HG03521 (cell line): ENCODE data around the gene CNST.
"Not testable (repeated sequence)": the region's sequence is repeated elsewhere in the genome, so short reads cannot be mapped to it uniquely, and the experiment has no call there.

Experiments
- ATAC-seq: cut with Tn5 transposase; IDR thresholded peaks from one replicate; pipeline ENCODE4 v1.9.1; 2021; ENCODE audit warnings: mild to moderate bottlenecking, moderate library complexity; ENCODE audit not compliant: unreplicated experiment

CNST gene

GRCh38 chr1:246558041-246558440 is 8.2 kb upstream of the CNST start:
- ATAC-seq = no peak

- ATAC-seq = no peak
Measured at GRCh38 chr1:246559310-246559709, 6.9 kb upstream of the CNST start.

DNA sequence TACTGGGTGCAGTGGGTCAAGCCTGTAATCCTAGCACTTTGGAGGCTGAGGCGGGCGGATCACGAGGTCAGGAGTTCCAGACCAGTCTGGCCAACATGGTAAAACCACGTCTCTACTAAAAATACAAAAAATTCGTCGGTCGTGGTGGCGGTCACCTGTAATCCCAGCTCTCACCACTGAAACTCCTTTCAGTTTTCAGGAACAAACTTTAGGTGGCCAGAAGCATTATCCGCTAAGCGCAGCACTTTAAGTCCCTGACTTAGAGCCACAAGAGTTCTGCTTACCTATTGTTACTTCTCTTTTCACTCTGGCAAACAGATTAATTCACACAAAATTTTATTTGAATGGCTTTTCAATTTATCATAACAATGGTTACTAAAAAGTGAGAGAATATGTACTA is 5.4 kb upstream of the CNST start:
- not testable (repeated sequence) for ATAC-seq

- no peak for ATAC-seq
Measured at GRCh38 chr1:246564839-246565750, 1.2 kb upstream of the CNST start.

DNA sequence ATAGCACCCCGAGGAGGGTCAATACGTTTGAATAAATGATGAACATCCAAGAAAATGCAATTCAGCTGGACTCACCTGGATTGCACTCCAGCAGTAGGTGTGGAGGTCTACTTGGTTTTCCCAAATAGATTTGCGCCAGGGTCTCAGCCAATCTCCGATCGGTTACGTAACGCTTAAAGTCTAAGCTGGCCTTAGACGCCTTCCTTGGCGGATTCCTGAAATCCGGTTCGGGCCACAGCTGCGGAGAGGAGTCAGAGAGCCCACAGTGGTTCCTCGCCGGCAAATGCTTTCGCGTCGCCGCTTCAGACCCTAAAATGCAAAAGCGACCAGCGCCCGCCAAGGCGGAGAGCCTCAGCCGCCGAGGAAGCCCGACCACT is 517 bp upstream of the CNST start:
- no peak for ATAC-seq

DNA sequence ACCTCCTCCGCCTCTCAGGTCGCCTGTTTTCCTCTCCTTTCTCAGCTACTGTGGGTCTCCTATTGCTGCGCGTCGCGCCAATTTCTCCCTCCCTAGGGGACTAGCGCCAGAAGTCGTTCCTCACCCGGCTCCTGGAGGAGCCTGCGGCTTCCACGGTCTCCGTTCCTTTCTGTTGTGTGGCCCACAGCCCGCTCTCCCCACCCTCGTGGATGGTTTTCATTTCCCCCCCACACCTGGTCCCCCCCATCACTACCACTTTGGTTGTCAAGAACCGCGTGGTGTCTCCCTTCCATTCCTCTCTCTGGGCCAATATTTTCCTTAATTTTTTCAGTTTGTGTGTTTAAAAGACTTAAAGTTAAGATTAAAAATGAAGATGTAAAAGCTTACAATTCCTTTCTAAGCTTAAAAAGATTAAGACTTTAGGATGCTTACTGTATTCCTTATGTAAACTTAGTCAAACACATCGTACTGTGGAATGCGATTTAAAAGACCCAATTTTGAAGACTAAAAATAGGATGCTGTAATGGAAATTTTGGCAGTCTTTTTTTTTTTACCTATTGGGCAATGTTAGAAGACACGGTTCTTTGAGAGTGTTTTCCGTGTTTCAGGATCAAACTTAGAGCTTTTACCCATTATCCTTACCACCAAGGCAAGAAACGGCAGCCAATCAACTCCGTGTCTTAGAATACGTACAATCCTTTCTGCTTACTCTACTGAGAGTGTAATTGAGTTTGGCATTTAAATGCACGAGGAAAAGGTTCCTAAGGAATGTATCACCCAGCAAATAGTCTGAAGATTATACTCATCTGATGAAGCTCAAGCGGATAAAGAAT is 773 bp downstream of the CNST start:
- peak; percentile 14 for ATAC-seq

- no peak for ATAC-seq
Measured at GRCh38 chr1:246567646-246568235, 1.5 kb downstream of the CNST start.

- ATAC-seq = no peak
Measured at GRCh38 chr1:246569248-246570238, 3.3 kb downstream of the CNST start.

- not testable (repeated sequence) for ATAC-seq
Measured at GRCh38 chr1:246571309-246571708, 5.1 kb downstream of the CNST start.

DNA sequence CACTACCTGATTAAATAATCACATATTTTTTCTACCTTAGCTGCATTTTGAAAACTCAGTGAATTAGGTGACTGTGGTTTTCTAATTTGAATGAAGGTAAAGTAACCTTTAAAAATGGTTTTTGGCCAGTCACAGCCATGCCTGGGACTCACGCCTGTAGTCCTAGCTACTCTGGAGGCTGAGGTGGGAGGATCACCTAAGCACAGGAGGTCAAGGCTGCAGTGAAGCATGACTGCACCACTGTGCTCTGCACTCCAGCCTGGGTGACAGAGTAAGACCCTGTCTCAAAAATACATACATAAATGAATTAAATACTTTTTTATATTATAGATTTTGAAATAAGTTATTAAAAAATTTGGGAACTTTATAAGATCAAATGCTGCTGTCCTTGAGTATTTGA is 5.7 kb downstream of the CNST start:
- ATAC-seq = no peak

GRCh38 chr1:246572785-246573184 is 6.5 kb downstream of the CNST start:
- ATAC-seq = no peak

GRCh38 chr1:246573491-246573890 is 7.2 kb downstream of the CNST start:
- no peak for ATAC-seq

- ATAC-seq = no peak
Measured at GRCh38 chr1:246576709-246577032, 10.4 kb downstream of the CNST start.

DNA sequence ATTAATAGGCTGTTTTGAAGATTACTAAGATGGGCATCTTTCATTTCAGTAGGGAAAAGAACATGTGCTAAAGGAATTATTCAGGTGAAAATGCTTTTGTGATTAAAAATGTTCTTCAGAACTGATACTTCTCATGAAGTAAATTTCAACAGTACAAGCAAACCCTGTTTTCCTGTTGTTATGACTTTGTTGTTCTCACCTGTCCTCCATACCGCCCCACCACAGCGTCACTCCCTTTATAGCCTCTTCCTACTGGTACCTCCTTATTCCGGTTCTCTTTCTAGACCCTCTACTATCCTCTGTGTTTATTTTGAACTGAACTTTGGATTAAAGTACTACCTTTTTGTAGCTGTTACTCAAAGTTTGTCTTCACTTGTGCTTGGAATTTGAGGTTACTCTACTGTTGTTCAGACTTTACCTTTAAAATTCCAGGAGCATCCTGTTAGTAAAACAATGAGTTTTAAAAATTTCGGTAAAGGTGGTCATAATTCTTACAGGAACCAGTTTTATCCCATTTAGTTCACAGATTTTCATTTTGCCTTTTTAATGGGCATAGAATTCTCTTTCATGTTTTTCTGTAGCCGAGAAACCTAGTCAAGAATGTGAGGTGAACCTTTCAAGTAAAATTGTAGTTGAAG is 10.9 kb downstream of the CNST start:
- ATAC-seq = no peak

DNA sequence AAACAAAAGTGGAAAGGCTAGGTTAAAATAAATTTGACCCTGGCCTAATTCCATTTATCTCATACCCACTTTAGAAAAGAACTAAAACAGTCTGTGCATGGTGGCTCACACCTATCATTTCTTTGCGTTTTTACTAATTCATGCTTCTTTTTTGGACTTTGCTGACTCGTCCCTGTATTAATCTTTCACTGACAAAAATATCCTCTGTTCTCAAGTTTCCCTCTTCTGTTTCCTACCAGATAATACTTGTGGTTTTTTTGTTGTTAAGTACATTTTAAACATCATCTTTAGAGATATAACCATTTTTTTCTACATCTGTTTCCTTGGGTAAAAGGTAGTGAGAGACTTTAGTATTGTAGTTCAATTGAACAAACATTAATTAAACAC is 11.5 kb downstream of the CNST start:
- no peak for ATAC-seq

GRCh38 chr1:246579818-246580217 is 13.6 kb downstream of the CNST start:
- ATAC-seq = peak; percentile 70

- ATAC-seq = no peak
Measured at GRCh38 chr1:246580497-246581370, 14.5 kb downstream of the CNST start.

GRCh38 chr1:246582301-246583055 is 16.2 kb downstream of the CNST start:
- no peak for ATAC-seq
